ENCODE measurements around the gene IFNG.
A peak's percentile ranks its signal among the peaks of the same experiment; 100 is the strongest.
"Not testable (repeated sequence)": the region's sequence is repeated elsewhere in the genome, so short reads cannot be mapped to it uniquely, and the experiment has no call there.

The IFNG gene

GRCh38 chr12:68177562-68177961, 18.0 kb upstream of the IFNG start:
- Mint-ChIP-seq H3K4me1 (ENCODE audit: low read depth) (peaks cover 74% of the 10 kb centered on the region), H3K27me3 (ENCODE audit: low read depth) (no peaks in the 10 kb centered on the region), H3K36me3 (ENCODE audit: low read depth) (peaks cover 11% of the 10 kb centered on the region), H3K9me3 (peaks cover 18% of the 10 kb centered on the region), H3K4me3 (peak overlapping the region; percentile 49), H3K27ac (peak overlapping the region; percentile 88)

- Mint-ChIP-seq H3K36me3 (ENCODE audit: low read depth) (peaks cover 15% of the 10 kb centered on the region), H3K4me1 (ENCODE audit: low read depth) (peaks cover 75% of the 10 kb centered on the region), H3K4me3 (peak overlapping the region; percentile 64), H3K27ac (peak overlapping the region; percentile 88), H3K27me3 (ENCODE audit: low read depth) (no peaks in the 10 kb centered on the region), H3K9me3 (peaks cover 18% of the 10 kb centered on the region)
Measured at GRCh38 chr12:68176257-68176656, 16.7 kb upstream of the IFNG start.

GRCh38 chr12:68175557-68176061, 16.1 kb upstream of the IFNG start:
- Mint-ChIP-seq H3K4me1 (ENCODE audit: low read depth) (peaks cover 71% of the 10 kb centered on the region), H3K27me3 (ENCODE audit: low read depth) (no peaks in the 10 kb centered on the region), H3K27ac (peak overlapping the region; percentile 88), H3K36me3 (ENCODE audit: low read depth) (peaks cover 12% of the 10 kb centered on the region), H3K9me3 (peaks cover 15% of the 10 kb centered on the region), H3K4me3 (peak overlapping the region; percentile 64)

GRCh38 chr12:68174761-68175160, 15.2 kb upstream of the IFNG start:
- Mint-ChIP-seq H3K4me3 (peak overlapping the region; percentile 15), H3K9me3 (peaks cover 15% of the 10 kb centered on the region), H3K27ac (peak overlapping the region; percentile 75), H3K4me1 (ENCODE audit: low read depth) (peaks cover 69% of the 10 kb centered on the region), H3K36me3 (ENCODE audit: low read depth) (peaks cover 12% of the 10 kb centered on the region)
- H3K27me3 Mint-ChIP-seq (ENCODE audit: low read depth) = not testable (repeated sequence)

DNA sequence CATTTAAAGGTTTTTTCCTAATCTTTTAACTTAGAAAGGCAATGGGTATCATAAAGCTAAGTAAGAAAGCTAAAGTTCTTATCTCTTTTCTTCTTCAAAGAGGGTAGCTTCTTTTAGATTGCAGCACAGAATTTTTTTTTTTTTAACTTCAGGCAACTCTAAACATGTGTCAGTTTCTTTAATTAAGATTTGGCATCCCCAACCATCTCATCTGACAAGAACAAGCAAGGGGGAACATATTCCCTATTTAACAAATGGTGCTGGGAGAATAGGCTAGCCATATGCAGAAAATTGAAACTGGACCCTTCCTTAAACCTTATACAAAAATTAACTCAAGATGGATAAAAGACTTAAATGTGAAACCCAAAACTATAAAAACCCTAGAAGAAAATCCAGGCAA, 14.3 kb upstream of the IFNG start:
- Mint-ChIP-seq H3K4me1 (ENCODE audit: low read depth) (peaks cover 72% of the 10 kb centered on the region), H3K27me3 (ENCODE audit: low read depth) (no peaks in the 10 kb centered on the region), H3K36me3 (ENCODE audit: low read depth) (peaks cover 10% of the 10 kb centered on the region), H3K4me3 (no peak overlapping the region), H3K27ac (no peak overlapping the region), H3K9me3 (peaks cover 12% of the 10 kb centered on the region)

- H3K4me1 Mint-ChIP-seq (ENCODE audit: low read depth) = peaks cover 46% of the 10 kb centered on the region
- H3K4me3 Mint-ChIP-seq = no peak overlapping the region
- peaks cover 10% of the 10 kb centered on the region for H3K9me3 Mint-ChIP-seq
- H3K27ac Mint-ChIP-seq = no peak overlapping the region
- H3K36me3 Mint-ChIP-seq (ENCODE audit: low read depth) = peaks cover 8% of the 10 kb centered on the region
- H3K27me3 Mint-ChIP-seq (ENCODE audit: low read depth) = no peaks in the 10 kb centered on the region
Measured at GRCh38 chr12:68170726-68171125, 11.2 kb upstream of the IFNG start.

DNA sequence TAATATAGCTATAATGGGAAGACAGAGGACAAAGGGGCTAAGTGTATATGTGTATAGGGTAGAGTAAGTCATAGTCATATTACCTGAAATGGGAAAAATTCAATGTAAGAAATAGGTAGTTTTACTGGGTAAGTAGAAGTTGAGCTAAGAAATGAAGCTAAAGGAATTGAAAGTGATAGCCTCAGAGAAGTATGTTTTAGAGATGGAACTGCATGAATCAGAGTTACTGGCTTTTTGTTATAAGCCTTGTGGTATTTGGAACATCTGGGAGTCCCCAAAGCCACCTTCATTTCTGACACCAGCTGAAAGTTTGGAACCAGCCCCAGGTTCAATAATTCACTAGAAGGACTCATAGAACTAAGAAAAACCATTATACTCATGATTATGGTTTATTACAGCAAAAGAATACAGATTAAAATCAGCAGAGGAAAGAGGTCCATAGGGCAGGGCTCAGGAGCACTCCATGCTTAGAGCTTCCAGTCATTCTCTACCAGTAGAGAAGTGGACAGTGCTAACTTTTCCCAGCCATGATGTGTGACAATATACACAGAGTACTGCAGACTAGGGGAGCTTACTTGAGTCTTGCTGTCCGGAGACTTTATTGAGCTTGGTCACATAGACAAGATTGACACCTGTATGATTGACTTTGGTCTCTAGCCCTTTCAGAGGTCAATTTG, 9.8 kb upstream of the IFNG start:
- H3K36me3 Mint-ChIP-seq (ENCODE audit: low read depth) = peaks cover 6% of the 10 kb centered on the region
- no peak overlapping the region for H3K4me3 Mint-ChIP-seq
- no peak overlapping the region for H3K27ac Mint-ChIP-seq
- H3K27me3 Mint-ChIP-seq (ENCODE audit: low read depth) = no peaks in the 10 kb centered on the region
- peaks cover 38% of the 10 kb centered on the region for H3K4me1 Mint-ChIP-seq (ENCODE audit: low read depth)
- H3K9me3 Mint-ChIP-seq = peaks cover 2% of the 10 kb centered on the region

GRCh38 chr12:68166317-68166831, 6.8 kb upstream of the IFNG start:
- Mint-ChIP-seq H3K27ac (no peak overlapping the region), H3K36me3 (ENCODE audit: low read depth) (peaks cover 2% of the 10 kb centered on the region), H3K4me3 (no peak overlapping the region), H3K9me3 (no peaks in the 10 kb centered on the region), H3K27me3 (ENCODE audit: low read depth) (no peaks in the 10 kb centered on the region), H3K4me1 (ENCODE audit: low read depth) (peaks cover 46% of the 10 kb centered on the region)

GRCh38 chr12:68163560-68164081, 4.1 kb upstream of the IFNG start:
- H3K9me3 Mint-ChIP-seq = no peaks in the 10 kb centered on the region
- H3K27ac Mint-ChIP-seq = peak overlapping the region; percentile 83
- H3K36me3 Mint-ChIP-seq (ENCODE audit: low read depth) = peaks cover 6% of the 10 kb centered on the region
- no peaks in the 10 kb centered on the region for H3K27me3 Mint-ChIP-seq (ENCODE audit: low read depth)
- H3K4me3 Mint-ChIP-seq = peak overlapping the region; percentile 65
- H3K4me1 Mint-ChIP-seq (ENCODE audit: low read depth) = peaks cover 40% of the 10 kb centered on the region

DNA sequence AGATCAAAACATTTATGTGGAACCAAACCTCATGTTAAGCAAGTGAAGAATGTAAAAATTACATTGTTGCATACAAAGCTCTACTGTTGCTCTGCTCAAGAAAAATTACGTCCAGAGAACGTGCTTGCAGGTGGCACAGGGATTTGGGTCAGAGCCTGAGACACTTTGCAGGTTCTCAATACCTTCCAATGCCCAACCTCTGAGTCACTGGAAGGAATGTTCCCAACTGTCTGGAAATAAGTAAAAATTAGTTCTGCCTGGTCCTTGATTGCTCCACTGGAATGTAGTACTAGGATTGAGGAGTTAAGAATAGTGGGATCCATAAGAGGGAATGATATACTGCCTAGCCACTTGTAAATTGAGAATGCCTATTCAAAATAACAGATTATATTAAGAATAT, 2.8 kb upstream of the IFNG start:
- Mint-ChIP-seq H3K9me3 (no peaks in the 10 kb centered on the region), H3K27ac (no peak overlapping the region), H3K27me3 (ENCODE audit: low read depth) (no peaks in the 10 kb centered on the region), H3K4me1 (ENCODE audit: low read depth) (peaks cover 44% of the 10 kb centered on the region), H3K4me3 (no peak overlapping the region), H3K36me3 (ENCODE audit: low read depth) (peaks cover 17% of the 10 kb centered on the region)

DNA sequence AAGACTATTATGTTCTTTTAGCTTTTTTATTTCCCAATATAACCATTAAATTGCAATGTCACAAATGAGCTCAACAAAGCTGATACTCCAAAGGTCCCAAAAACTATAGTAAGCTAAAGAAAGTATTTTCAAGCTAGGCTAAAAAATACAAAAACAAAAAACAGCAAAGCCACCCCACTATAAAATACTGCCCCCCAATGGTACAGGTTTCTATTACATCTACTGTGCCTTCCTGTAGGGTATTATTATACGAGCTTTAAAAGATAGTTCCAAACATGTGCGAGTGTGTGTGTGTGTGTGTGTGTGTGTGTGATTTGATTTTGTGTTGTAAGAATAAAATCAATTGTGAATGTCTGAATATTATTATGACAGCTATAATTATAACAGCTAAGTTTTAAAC, 1.1 kb downstream of the IFNG start:
- Mint-ChIP-seq H3K27me3 (ENCODE audit: low read depth) (no peaks in the 10 kb centered on the region), H3K4me3 (peak overlapping the region; percentile 87), H3K27ac (peak overlapping the region; percentile 82), H3K4me1 (ENCODE audit: low read depth) (peaks cover 53% of the 10 kb centered on the region), H3K36me3 (ENCODE audit: low read depth) (peaks cover 49% of the 10 kb centered on the region), H3K9me3 (no peaks in the 10 kb centered on the region)

GRCh38 chr12:68157380-68157779, 2.2 kb downstream of the IFNG start:
- Mint-ChIP-seq H3K9me3 (no peaks in the 10 kb centered on the region), H3K36me3 (ENCODE audit: low read depth) (peaks cover 54% of the 10 kb centered on the region), H3K27me3 (ENCODE audit: low read depth) (no peaks in the 10 kb centered on the region), H3K4me1 (ENCODE audit: low read depth) (peaks cover 51% of the 10 kb centered on the region), H3K27ac (peak overlapping the region; percentile 82), H3K4me3 (peak overlapping the region; percentile 87)

DNA sequence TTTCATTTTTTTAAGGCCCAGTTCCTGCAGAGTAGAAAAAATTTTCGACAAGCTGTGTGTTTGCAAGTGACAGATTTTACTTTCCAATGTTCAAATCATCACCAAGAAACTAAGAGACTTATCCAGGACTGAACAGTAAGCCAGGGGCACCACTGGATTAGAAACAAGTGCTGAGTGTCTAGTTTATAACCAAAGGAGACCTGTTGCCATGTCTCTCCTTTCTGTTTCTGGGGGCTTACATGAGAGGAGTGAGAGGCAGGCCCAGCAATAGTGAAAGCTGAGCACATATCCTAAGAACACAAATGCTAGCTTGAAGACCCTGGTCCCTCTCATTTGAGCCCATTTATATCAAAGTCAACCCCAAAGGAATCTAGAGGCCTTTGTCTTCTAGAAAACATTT, 2.9 kb downstream of the IFNG start:
- peak overlapping the region; percentile 82 for H3K27ac Mint-ChIP-seq
- H3K27me3 Mint-ChIP-seq (ENCODE audit: low read depth) = no peaks in the 10 kb centered on the region
- no peaks in the 10 kb centered on the region for H3K9me3 Mint-ChIP-seq
- H3K36me3 Mint-ChIP-seq (ENCODE audit: low read depth) = peaks cover 56% of the 10 kb centered on the region
- H3K4me1 Mint-ChIP-seq (ENCODE audit: low read depth) = peaks cover 47% of the 10 kb centered on the region
- peak overlapping the region; percentile 87 for H3K4me3 Mint-ChIP-seq

DNA sequence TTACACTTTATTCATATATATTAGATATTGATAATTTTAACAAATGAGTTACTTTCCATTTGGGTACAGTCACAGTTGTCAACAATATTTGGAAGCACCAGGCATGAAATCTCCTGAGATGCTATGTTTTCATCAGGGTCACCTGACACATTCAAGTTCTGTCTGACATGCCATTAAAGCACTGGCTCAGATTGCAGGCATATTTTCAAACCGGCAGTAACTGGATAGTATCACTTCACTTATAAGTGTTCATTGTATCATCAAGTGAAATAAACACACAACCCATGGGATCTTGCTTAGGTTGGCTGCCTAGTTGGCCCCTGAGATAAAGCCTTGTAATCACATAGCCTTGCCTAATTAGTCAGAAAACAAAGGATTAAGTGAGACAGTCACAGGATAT, 4.8 kb downstream of the IFNG start:
- peaks cover 49% of the 10 kb centered on the region for H3K4me1 Mint-ChIP-seq (ENCODE audit: low read depth)
- peaks cover 58% of the 10 kb centered on the region for H3K36me3 Mint-ChIP-seq (ENCODE audit: low read depth)
- H3K27me3 Mint-ChIP-seq (ENCODE audit: low read depth) = no peaks in the 10 kb centered on the region
- no peaks in the 10 kb centered on the region for H3K9me3 Mint-ChIP-seq
- H3K27ac Mint-ChIP-seq = no peak overlapping the region
- no peak overlapping the region for H3K4me3 Mint-ChIP-seq

DNA sequence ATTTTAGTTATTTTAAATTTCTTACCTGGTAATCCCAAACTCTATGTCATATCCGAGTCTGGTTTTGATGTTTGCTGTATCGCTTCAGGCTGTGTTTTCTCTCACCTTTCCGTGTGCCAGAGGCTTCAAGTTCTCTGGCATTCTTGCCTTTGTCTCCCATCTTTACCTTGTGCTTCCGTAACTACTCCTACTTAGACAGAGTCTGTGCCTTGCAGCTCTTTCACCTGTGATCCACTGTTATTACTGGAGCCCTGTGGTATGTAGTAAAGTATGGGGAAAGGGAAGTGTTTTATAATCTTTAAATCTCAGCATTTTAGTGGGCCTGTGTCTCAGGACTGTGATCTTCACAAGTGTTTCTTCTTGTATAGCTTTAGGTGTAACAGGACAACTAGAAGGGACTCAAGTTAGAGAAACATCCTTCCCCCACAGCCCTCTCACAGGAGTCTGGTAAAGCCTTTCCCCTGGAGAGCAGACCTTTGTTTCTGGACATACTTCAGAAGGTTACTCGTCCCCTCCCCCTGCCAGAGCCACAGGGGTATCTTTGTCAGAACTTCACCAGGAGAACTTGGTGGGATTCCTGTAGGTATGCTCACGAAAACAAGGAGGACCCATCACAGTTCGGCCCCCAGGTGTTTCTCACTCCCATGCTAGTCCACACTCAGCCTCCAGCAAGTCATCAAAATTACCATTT, 11.1 kb downstream of the IFNG start:
- Mint-ChIP-seq H3K27ac (no peak overlapping the region), H3K36me3 (ENCODE audit: low read depth) (peaks cover 13% of the 10 kb centered on the region), H3K9me3 (no peaks in the 10 kb centered on the region), H3K27me3 (ENCODE audit: low read depth) (no peaks in the 10 kb centered on the region), H3K4me1 (ENCODE audit: low read depth) (peaks cover 28% of the 10 kb centered on the region), H3K4me3 (no peak overlapping the region)

Data from T-helper 1 cell treated with Interleukin-12 subunit alpha and Interleukin-12 subunit beta and Interleukin-4 antibody, amounts not matched to agents 30 μg/mL and 1 μg/mL, for 36 hours (primary cell).